Measurements from ENCODE around the gene RAX2.

RAX2 gene

DNA sequence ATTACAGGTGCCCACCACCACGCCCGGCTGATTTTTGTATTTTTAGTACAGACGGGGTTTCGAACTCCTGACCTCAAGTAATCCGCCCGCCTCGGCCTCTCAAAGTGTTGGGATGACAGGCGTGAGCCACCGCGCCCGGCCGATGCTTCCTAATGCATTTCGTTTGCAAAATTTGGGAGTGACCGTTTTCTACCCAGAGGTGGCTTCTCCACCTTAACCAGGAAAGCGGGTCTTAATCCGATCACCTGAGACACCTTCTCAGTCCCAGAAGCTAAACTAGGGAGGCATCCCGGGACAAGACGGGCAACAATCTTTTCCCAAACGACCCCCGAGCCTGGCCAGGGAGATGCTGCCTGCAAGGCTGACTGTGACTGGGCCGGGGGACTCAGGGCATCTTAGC lies 29.0 kb upstream of the RAX2 start:
- no peak for DNase-seq

DNA sequence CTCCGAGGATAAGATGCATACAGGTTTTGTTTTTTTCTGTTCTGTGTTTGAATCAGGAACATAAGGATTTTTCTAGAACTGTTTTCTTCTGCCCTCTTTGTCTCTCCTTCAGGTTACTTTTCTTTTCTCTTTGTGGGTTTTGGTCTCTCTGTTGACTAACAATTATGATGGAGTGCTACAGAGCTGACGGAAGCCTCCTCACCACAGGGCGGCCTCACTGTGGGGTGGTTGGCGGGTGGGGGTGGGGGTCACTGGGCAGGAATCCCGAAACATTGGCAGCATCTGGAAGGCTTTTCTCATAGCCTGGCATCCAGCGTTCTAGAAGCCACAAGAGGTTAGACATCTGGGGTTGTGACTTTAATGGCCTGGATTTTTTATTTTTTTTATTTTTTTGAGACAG lies 26.1 kb upstream of the RAX2 start:
- no peak for DNase-seq

DNA sequence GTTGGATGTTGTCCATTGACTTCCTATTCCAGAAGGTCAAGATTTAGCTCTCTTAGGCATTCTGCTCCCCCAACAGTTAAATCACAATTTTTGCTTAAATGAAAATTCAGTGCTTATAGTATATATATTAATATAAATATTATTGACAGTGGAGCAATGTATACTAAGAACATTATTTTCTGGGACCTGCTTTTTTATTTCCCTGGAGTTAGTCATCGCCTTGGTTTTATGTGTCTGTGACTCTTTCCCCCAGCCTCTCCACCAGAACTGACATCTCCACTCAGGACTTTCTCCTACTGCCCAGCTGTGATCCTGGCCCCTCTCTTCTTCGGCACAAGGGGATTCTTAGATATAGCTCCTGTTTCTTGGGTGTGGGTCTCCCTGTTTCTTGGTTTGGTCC lies 24.3 kb upstream of the RAX2 start:
- DNase-seq, result no peak

DNA sequence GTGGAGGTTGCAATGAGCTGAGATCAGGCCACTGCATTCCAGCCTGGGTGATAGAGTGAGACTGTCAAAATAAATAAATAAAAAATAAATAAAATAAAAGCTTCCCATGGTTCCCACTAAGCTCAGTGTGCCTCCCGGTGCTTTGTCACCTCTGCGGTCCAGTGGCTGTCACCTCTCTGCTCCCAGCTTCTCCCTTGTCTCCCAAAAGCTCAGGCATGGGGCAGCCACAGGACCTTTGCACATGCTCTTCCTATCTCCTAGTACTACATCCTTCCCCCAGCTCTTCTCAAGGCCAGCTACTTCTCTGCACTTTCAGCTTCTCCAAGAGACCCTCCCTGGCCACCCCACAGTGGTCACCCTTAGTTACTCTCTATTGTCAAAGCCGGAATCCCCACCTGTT lies 21.8 kb upstream of the RAX2 start:
- no peak for DNase-seq

DNA sequence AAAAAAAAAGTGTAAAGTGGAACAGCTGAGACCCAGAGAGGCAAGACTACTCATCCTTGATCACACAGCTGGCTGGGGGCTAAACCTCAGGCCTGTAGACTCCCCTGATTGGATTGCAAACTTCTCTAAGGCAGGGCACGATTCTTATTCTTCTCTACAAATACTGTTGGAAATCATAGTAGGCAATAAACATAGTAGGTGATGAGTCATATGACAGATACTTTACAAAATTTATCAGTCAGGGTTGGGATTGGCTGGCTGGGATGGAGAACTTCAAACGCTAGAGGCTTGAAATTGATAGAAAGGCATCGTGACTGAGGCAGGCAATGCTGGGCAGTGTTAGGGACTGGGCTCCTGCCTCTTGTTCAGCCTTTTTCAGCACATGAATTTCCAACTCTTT lies 20.1 kb upstream of the RAX2 start:
- no peak for DNase-seq

DNA sequence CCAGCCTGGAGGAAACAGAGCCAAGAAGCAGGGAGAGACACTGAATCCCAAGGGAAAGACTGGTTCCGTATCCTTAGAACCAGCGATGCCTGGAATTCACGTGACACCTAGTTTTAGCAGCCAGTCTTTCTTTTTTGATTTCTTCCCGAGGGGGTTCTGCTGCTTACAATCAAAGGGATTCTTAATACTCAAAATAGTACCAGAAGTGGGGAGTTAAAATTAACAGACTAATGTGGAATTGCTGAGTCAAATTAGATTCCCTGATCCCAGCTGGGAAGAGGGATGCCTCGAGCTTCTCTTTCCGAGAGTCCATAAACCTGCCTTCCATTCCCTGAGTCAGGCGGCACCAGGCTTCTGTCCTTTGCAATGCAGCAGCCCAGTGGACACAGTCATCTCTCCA lies 18.9 kb upstream of the RAX2 start:
- DNase-seq, result no peak

DNA sequence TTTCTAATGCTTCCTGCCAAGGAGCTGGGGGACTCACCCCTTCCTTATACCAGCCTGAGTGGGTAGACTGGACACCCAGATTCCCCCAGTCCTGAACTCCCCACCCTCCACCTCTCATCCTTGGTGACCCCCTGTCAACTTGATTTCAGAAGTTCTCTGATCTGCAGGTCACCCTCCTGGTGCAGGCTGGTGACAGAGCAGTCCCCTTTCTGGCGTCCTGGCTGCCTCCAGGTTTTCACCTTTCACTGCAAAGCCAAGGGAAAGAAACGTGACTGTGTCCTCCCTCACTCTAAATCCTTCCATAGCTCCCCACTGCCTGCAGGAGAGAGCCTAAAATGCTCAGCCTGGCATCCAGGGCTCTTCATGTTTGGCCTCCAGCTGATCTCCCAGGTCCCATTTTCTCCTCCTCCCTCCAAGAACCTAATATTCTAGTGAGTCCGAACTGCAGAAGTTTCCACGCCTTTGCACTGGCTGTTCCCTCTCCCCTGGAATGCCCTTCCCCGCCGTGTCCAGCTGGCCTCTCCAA lies 18.2 kb upstream of the RAX2 start:
- no peak for DNase-seq

DNA sequence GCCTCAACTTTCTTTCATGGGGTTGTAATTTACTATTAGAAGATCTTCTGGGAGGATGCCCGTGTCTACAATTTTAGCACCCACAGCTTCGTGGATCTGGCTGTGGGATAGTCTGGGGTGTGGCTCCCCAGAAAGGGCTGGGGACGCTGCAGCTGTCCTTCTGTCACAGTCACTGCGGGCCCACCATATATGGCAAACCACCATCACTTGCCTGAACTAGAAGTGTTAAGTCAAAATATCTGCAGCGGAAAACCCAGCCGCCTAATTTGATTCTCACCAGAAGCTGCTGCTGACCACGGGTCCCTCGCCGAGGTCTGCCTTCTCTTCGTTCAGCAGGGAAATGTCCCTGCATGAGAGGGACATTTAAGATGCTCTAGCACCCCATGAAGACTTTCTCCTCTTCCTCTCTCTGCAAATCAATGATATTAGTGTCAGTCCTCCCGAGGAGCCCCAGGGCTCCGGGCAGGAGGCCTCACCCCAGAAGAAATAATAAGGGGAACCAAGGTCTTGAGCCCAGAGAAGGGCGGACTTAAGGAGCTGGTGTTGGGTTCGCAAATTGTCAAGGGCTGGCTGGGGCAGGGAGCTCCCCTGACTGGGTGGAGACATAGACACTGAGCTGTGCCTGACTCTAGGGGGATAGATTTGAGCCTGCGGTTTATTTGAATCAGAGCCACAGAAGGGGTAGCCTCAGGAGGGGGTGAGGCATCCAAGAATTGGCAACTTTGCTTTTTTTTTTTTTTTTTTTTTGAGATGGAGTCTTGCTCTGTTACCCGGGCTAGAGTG lies 17.2 kb upstream of the RAX2 start:
- DNase-seq, result no peak

DNA sequence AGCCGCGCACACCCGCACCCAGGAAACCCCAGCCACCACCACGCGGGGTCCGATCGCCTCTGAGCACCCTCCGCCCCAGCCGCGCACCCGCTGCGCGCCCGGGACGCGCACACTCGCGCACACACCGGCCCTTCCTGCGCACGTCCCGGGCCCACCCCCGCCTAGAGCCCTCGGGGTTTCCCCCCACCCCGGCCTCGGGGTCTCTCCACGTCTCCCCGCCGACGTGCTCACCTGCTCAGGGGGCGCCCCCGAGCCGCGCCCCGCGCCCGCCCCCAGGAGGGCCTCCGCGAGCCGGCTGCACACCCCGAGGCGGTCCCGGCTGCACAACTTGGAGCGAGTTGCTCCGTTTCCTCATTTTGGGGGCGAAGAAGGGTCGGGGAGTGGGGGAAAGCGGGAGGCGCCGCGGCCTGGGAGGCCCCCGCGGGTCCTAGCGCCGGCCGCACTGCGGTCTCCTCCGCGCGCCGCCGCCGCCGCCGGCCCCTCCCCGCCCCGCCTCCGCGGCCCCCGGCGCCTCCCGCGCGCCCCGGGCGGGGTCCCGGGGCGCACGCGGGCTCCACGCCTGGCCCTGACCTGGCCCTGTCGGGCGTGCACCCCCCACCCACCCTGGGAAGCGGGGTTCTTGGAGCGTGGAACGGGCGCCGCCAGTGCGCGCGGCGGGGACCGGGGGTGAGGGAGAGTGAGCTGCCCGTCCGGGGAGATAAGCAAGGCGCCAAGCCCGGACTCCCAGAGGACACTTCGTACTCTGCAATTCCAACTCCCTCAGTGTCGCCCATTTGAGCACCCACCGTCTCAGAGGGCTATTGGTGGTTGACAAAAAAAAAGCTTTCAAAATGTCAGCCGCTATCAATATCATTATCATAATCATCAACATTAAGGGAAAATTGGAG lies 14.2 kb upstream of the RAX2 start, which contains the start of gene MATK:
Gene MATK (minus strand): TSS at position 444 of the 887 bp plus-strand sequence. CDS start 1,246 bp downstream, outside the sequence.
- DNase-seq, result peak; percentile 51

DNA sequence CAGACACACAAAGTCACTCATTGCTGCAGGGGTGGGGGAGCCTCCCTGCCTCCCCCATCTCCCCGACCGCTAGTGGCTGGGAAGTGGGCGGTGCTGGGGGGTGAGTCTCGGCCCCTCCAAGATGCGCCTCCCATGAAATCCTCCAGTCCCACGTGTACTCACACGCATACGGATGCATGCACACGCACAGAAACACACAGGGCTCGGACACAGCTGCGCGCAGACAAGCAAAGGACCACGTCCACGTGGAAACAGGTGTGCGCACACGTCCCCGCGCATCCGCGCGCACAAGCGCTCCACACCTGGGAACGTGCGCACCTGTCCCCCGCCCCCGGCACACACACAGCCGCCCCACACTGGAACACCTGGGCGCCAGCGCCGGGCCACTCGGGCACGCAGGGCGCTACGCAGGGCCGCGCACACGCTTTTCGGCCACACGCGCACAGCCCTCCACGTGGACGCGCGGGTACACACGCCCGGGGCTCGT lies 13.5 kb upstream of the RAX2 start:
- peak; percentile 65 for DNase-seq

DNA sequence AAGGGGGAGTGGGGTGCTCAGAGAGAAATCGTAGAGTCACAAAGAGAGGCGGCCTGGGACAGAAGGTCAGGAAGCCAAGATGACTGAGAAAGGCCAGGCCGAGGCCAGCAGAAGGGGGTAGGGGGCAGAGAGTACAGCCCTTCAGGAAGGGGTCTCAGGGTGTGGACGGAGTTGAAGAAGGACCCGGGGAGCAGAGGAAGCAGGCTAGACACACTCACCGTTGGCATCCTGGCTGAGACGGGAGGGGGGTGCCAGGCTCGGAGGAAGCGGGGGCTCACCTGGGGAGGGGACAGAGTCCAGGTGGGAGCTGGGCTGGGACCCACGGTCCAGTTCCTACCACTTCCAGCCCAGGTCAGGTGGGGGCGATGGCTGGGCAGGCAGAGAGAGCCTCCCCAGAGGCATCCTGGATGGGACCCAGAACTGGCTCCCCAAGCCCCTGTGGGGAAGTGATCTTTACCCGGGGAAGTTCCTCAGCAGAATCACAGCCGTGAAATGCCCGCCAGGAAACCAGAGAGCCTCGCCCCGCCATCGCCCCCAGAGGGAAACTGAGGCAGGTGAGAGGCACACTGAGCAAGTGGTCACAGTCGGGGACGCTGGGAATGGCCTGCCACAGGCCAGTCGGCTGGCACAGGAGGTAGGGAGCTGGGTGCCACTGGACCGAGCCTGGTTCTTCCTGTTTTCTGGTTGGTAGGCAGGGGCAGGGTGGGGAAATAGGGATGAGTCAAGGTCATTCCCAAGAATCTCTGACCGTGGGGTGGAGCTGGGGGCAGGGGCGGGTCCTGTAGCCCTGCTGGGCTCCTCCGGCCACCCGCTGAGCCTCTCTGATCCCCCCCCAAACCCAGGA lies 12.8 kb upstream of the RAX2 start:
- DNase-seq, result no peak

DNA sequence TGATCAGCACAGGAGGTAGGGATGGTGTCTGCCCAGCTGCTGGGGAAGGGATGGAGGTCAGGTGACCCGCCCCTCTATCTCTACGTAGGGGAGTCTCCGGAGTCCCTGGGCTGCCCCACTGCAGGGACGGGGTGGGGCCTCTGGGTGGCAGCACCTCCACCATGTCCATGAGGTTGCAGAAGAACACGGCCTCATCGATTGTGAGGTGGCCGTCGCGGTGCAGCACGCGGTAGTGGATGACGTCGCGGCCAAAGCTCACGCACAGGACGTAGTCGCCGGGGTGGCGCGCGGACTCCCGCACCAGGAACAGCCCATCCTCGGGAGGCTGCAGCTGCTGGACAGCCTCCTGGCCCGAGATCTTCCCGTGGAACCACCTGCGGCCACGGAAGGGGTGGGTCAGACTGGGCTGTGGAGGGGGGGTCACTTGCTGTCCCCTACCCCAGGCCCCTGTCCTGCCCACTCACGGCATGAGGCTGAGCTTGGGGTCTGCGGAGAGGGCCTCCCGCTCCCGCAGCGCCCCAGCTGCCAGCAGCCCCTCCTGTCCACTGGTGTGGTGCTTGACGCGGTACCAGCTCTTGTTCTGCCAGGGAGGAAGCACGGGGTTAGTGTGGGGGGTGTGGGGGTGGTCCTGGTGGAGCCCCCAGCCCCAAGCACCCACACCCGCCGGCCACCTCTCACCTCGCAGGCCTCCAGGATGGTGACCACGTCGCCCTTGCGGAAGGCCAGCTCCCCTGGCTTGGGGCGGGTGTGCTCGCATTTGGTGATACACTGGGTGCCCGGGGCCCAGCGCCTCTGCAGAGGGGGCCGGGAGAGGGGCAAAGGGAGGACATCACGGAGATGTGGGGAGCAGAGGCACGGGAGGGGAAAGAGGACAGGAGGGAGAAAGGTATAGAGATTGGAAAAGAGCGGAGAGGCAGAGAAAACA lies 11.9 kb upstream of the RAX2 start:
- DNase-seq, result peak; percentile 66

DNA sequence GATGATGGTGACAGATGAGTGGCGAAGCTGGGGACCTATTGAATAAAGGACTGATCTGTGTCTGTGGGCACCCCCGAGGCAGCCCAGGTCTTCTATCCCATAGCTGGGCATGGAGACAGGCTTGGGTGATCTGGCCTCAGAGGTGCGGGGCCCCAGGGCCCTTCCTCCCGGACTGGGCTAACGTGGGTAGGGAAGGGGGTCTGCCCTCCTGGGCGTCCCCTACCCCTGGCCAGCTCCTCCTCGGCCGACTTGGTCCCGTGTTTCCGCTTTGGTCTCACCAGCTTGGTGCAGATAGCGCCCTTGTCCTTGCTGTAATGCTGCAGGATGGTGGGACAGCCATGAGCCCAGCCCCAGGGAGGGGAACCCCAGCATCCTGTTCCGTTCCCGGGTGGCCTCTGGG lies 10.9 kb upstream of the RAX2 start:
- DNase-seq, result no peak

DNA sequence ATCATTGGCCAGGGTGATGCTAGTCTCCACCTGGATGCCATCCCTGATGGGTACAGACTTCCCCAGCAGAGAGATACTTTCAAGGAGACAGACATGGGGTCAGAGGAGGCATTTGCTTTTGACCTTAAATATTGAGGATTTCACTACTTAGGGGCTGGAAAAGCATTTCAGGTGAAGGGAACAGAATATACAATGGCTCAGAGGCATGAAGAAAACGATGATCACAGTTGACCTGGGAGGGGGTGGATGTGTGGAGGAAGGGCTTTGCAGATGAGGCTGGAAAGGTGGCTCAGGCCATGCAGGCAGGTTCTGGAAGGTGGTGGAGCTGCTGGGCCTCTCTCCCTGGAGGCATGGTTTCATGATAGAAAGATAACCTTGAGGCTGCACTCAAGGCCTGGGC lies 10.3 kb upstream of the RAX2 start:
- no peak for DNase-seq

DNA sequence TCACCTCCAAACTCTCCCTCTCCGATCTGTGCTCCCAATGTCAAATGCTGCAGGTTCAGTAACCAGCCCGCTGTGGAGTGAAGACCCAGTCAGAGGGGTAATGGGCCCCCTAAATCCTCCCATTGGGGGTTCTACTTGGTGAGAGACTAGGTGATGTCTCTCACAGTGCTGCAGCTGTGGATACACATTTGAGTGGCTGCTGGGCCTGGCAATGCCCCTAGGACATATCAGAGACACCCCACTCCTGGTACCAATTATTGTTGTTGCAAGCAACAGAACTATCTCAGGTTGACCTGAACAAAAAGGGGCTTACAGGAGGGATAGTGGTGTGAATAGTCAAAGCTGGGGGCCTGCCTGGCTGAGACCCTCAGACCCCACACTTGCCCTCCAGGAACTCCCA lies 9.6 kb upstream of the RAX2 start:
- DNase-seq, result no peak

DNA sequence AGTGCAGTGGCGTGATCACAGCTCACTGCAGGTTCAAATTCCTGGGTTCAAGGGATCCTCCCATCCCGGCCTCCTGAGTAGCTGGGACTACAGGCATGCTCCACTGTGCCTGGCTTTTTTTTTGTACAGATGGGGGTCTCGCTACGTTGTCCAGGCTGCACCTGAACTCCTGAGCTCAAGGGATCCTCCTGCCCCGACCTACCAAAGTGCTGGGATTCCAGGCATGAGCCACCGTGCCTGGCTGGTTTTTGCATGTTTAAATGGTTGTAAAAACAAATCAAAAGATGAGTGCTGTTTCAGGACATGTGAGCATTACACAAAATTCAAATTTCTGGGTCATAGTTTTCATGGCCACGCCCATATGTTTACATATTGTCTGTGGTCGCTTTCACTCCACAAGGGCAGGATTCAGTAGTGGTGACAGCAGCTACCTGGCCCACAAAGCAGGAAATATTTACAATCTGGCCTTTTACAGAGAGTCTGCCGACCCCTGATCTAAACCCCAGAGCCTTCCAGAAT lies 8.8 kb upstream of the RAX2 start:
- no peak for DNase-seq

DNA sequence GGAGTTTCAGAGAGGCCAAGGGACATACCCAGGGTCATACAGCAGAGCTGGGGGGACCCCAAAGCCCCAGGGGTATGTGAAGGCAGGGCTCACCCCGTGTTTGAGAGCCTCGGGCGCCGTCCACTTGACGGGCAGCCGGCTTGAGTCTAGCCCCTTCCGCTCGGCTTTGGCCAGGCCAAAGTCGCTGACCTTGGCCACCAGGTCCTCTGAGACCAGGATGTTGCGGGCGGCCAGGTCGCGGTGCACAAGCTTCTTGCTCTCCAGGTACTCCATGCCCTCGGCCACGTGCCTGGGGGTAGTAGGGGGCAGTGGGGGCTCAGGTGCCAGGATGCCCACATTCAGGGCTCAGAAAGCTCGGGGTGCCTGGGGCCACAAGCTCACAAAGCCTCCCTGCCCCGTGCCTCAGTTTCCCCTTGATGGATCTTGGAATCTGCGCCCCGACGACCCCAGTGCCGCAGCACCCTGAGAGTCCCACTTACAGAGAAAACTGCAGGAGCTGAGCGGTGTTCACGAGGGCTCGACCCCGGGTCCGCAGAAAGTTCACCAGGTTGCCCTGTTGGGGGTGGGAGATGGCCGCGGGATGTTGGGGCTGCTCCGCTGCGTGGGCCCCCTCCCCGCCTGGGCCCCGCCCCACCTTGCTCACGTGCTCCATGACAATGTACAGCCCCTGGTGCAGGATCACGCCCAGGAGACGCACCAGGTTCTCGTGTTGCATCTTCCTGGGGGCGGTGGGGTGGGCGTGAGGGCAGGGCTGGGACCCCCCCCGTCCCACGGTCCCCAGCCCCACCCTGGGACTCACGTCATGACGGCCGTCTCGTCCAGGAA lies 7.1 kb upstream of the RAX2 start:
- no peak for DNase-seq

DNA sequence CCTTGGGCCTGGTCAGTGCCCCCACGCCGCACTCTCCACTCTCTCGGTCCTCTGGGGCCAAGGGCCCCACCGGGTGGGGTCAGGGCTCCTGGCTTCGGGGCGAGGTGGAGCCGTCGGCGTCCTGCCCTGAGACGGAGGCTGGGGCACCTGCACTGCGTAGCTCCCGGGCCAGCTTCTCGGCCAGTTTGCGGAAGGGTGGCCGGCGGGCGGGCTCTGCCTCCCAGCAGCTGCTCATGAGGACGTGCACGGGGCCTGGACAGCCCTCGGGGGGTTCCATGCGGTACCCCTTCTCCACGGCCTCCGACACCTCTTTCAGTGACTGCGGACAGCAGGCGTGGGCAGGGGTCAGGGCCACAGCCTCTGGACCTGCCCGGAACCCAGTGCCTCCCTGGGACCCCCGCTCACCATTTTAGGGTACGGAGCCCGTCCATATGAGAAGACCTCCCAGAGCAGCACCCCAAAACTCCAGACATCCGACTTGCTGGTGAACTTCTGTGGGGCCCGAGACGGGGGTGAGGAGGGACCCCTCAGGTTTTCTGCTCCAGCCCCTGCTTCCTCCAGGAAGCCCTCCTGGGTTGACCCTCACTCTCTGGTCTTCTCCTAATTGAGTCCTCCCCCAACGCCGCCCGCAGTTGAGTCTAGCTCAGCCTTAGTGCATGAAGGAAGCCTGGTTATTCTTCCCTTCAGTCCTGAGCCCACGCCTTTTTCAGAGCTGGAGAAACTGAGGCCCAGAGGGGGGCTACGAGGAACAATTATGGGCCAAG lies 6.3 kb upstream of the RAX2 start:
- DNase-seq, result no peak

DNA sequence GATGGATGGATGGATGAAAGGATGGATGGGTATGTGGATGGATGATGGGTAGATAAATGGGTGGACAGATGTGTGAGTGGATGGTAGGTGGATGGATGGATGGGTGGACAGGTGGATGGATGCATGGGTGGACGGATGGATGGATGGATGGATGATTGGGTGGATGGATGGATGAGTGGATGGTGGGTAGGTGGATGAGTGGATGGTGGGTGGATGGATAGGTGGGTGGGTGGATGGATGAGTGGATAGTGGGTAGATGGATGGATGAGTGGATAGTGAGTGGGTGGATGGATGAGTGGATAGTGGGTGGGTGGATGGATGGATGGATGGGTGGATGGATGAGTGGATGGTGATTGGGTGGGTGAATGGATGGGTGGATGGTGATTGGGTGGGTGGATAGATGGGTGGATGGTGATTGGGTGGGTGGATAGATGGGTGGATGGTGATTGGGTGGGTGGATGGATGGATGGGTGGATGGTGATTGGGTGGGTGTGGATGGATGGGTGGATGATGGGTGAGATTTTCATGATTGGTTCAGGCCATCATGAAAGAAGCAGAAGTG lies 4.5 kb upstream of the RAX2 start:
- no peak for DNase-seq

All from stimulated activated CD4-positive, alpha-beta T cell treated with anti-CD3 and anti-CD28 coated beads, Interleukin-15, amount 100 ng/mL, for 24 hours (primary cell).